Neural progenitor cell (in vitro differentiated cells): Measurements from ENCODE around the gene IRS2. TPM values are rescaled to one million over a fixed set of nuclear protein-coding genes. Genes with fewer than 3 reads are reported as not detected.

Source experiments
- DNase-seq: peaks from one replicate; pipeline ENCODE4 v3.0.0-alpha.2; 2016; ENCODE audit warnings: low spot score
- H2AFZ ChIP-seq: fragments of 200-600 bp; sonication (generic); replicated peaks from 2 replicates; pipeline ENCODE4 v1.6.1; 2016; ENCODE audit warnings: antibody characterized with exemption
- H3F3A ChIP-seq: fragments of 200-600 bp; sonication (generic); 2 replicates; pipeline ENCODE4 v1.6.1; 2016; ENCODE audit warnings: antibody characterized with exemption, low read depth
- H3K27ac ChIP-seq: fragments of 200-600 bp; sonication (generic); 2 replicates; pipeline ENCODE4 v1.5.1; 2016; ENCODE audit warnings: mild to moderate bottlenecking
- H3K27me3 ChIP-seq: fragments of 200-600 bp; sonication (generic); 2 replicates; pipeline ENCODE4 v1.6.1; 2016; ENCODE audit warnings: mild to moderate bottlenecking, moderate library complexity
- H3K36me3 ChIP-seq: fragments of 200-600 bp; sonication (generic); 2 replicates; pipeline ENCODE4 v1.5.1; 2016
- H3K4me1 ChIP-seq: fragments of 200-600 bp; sonication (generic); 2 replicates; pipeline ENCODE4 v1.6.1; 2016; ENCODE audit warnings: mixed run types
- H3K4me2 ChIP-seq: fragments of 200-600 bp; sonication (generic); 2 replicates; pipeline ENCODE4 v1.6.1; 2016
- H3K4me3 ChIP-seq: fragments of 200-600 bp; sonication (generic); 2 replicates; pipeline ENCODE4 v1.5.1; 2016
- H3K79me2 ChIP-seq: fragments of 200-600 bp; sonication (generic); 2 replicates; pipeline ENCODE4 v1.6.1; 2016; ENCODE audit warnings: low read depth
- H3K9ac ChIP-seq: fragments of 200-600 bp; sonication (generic); 2 replicates; pipeline ENCODE4 v1.6.1; 2016
- H3K9me3 ChIP-seq: fragments of 200-600 bp; sonication (generic); 2 replicates; pipeline ENCODE4 v1.5.1; 2016; ENCODE audit warnings: low read depth
- H4K20me1 ChIP-seq: fragments of 200-600 bp; sonication (generic); 2 replicates; pipeline ENCODE4 v1.6.1; 2016; ENCODE audit warnings: low read depth
- H3K27ac Mint-ChIP-seq: 3 replicates; pipeline ENCODE4 v1.8.0; 2021; ENCODE audit warnings: mixed read lengths
- H3K27me3 Mint-ChIP-seq: 2 replicates; pipeline ENCODE4 v1.8.0; 2022; ENCODE audit warnings: low read depth, mild to moderate bottlenecking, inconsistent platforms, moderate library complexity, mixed read lengths; ENCODE audit not compliant: insufficient read depth
- H3K36me3 Mint-ChIP-seq: 3 replicates; pipeline ENCODE4 v1.8.0; 2021; ENCODE audit warnings: mixed read lengths
- H3K4me1 Mint-ChIP-seq: 3 replicates; pipeline ENCODE4 v1.8.0; 2021; ENCODE audit warnings: mixed read lengths
- H3K4me3 Mint-ChIP-seq: 3 replicates; pipeline ENCODE4 v1.8.0; 2021; ENCODE audit warnings: mild to moderate bottlenecking, moderate library complexity, mixed read lengths
- H3K9me3 Mint-ChIP-seq: 3 replicates; pipeline ENCODE4 v1.8.0; 2020; ENCODE audit warnings: mixed read lengths
- EZH2 ChIP-seq: fragments of 200-600 bp; sonication (generic); IDR thresholded peaks from 2 replicates; pipeline ENCODE4 v1.6.1; 2017; ENCODE audit warnings: antibody characterized with exemption, mild to moderate bottlenecking, moderate library complexity
- EZH2phosphoT487 ChIP-seq: fragments of 200-600 bp; sonication (generic); IDR thresholded peaks from 2 replicates; pipeline ENCODE4 v1.6.1; 2017; ENCODE audit warnings: antibody characterized with exemption
- total RNA-seq: library from RNA; depleted of rRNA; stranded (reverse); fragments of >200 nt; gene quantifications from 2 replicates; pipeline ENCODE4 v1.2.3, GENCODE V29; 2015; ENCODE audit warnings: low replicate concordance
- TF ChIP-seq, protein P1 (sequence below): fragments of 200-600 bp; sonication (generic); IDR thresholded peaks from 2 replicates; pipeline ENCODE4 v1.5.1; 2017; ENCODE audit warnings: antibody characterized with exemption, mild to moderate bottlenecking

Gene IRS2
- total RNA-seq, 1 donor from 2014 or later: 4.2 TPM

DNA sequence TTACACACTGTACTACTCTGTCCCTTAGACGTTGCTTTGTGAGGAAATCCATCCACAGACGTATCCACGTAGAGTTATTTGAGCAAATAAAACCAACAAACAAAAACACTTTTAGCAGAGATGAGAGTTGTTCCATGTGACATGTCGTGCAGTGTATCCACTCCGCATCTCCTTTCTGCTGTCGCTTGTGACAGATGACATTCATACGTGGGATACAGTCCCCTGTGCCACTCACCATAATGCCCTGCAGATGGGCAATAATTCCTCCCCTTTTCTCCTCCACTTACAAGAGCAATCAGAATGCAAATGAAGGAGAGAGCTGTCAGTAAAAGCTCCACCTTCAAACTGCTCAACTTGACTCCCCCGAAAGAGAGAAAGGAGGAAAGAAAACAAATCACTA is 26.0 kb downstream of the IRS2 start:
- Mint-ChIP-seq H3K9me3 (peaks cover 3% of the 10 kb centered on the region), H3K4me1 (peaks cover 25% of the 10 kb centered on the region), H3K27ac (no peak overlapping the region), H3K36me3 (peaks cover 30% of the 10 kb centered on the region), H3K4me3 (no peak overlapping the region), H3K27me3 (no peaks in the 10 kb centered on the region)
- DNase-seq: no peak
- no peak overlapping the region for H3K4me2 ChIP-seq
- peaks cover 73% of the 10 kb centered on the region for H3K79me2 ChIP-seq
- H3K27ac ChIP-seq: no peak overlapping the region
- no peak overlapping the region for H2AFZ ChIP-seq
- H3K36me3 ChIP-seq: no peaks in the 10 kb centered on the region
- H3K27me3 ChIP-seq: no peaks in the 10 kb centered on the region
- no peak overlapping the region for H3K4me3 ChIP-seq
- H3K9me3 ChIP-seq: no peaks in the 10 kb centered on the region
- TF ChIP-seq, protein P1, sequence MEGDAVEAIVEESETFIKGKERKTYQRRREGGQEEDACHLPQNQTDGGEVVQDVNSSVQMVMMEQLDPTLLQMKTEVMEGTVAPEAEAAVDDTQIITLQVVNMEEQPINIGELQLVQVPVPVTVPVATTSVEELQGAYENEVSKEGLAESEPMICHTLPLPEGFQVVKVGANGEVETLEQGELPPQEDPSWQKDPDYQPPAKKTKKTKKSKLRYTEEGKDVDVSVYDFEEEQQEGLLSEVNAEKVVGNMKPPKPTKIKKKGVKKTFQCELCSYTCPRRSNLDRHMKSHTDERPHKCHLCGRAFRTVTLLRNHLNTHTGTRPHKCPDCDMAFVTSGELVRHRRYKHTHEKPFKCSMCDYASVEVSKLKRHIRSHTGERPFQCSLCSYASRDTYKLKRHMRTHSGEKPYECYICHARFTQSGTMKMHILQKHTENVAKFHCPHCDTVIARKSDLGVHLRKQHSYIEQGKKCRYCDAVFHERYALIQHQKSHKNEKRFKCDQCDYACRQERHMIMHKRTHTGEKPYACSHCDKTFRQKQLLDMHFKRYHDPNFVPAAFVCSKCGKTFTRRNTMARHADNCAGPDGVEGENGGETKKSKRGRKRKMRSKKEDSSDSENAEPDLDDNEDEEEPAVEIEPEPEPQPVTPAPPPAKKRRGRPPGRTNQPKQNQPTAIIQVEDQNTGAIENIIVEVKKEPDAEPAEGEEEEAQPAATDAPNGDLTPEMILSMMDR: no peak
- TF ChIP-seq EZH2phosphoT487 (no peak), EZH2 (no peak)
- no peak overlapping the region for H3K9ac ChIP-seq
- peaks cover 63% of the 10 kb centered on the region for H4K20me1 ChIP-seq
- no peaks in the 10 kb centered on the region for H3F3A ChIP-seq
- peaks cover 15% of the 10 kb centered on the region for H3K4me1 ChIP-seq

DNA sequence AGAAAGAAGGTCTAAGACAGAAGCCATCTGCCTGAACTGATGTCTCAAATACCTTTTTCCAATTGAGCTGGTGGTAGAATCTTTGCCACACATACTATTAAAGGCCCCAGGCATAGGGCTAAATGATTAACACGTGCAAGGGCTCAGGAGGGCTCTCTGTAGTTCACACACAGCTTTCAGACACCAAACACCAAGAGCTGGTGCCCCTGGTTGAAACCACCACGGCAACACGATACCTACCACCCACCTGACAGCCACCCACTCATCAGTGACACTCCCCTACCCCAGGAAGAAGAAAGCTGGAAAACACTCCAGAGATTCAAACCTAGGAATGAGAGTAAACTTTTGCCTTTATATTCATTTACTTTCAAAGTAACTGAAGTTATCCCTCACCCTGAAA is 26.8 kb downstream of the IRS2 start:
- Mint-ChIP-seq H3K4me1 (peaks cover 20% of the 10 kb centered on the region), H3K27me3 (no peaks in the 10 kb centered on the region), H3K4me3 (no peak overlapping the region), H3K9me3 (peaks cover 3% of the 10 kb centered on the region), H3K36me3 (peaks cover 35% of the 10 kb centered on the region), H3K27ac (no peak overlapping the region)
- TF ChIP-seq EZH2phosphoT487 (no peak), EZH2 (no peak)
- TF ChIP-seq, protein P1: no peak
- H3K27ac ChIP-seq: no peak overlapping the region
- H3K36me3 ChIP-seq: no peaks in the 10 kb centered on the region
- H3F3A ChIP-seq: no peaks in the 10 kb centered on the region
- no peak for DNase-seq
- H3K4me1 ChIP-seq: peaks cover 10% of the 10 kb centered on the region
- H3K79me2 ChIP-seq: peaks cover 66% of the 10 kb centered on the region
- no peaks in the 10 kb centered on the region for H3K9me3 ChIP-seq
- no peaks in the 10 kb centered on the region for H3K27me3 ChIP-seq
- no peak overlapping the region for H3K9ac ChIP-seq
- H3K4me3 ChIP-seq: no peak overlapping the region
- H4K20me1 ChIP-seq: peaks cover 56% of the 10 kb centered on the region
- no peak overlapping the region for H3K4me2 ChIP-seq
- H2AFZ ChIP-seq: no peak overlapping the region

DNA sequence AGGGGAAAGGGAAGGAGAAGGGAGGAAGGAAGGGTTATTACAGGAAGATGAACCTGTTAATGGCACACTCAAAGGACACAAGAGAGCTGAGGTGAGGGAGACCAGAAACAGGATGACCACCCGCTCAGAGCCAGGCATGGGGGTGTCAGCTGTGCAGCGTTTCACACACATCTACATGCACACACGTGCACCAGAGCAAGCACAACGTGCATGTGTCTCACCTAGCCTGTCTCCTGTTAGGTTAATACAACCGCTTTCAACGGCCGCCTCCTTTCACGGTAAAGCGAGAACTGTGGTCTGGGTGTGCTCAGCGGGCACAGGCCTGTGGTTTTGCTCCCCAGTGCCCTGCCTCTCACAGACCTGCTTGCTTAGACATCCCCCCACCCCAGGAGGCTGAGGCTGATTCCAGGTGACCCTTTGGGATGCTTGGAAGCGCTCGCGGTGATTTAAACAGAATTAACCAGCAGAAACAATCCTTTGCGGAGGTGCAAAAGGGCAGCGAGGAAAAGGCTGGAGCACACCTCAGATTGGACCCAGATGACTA is 27.4 kb downstream of the IRS2 start:
- no peak for DNase-seq
- peaks cover 3% of the 10 kb centered on the region for H3K9me3 Mint-ChIP-seq
- peaks cover 16% of the 10 kb centered on the region for H3K4me1 Mint-ChIP-seq
- no peaks in the 10 kb centered on the region for H3K27me3 Mint-ChIP-seq
- H3K27ac Mint-ChIP-seq: no peak overlapping the region
- peaks cover 7% of the 10 kb centered on the region for H3K4me1 ChIP-seq
- H4K20me1 ChIP-seq: peaks cover 50% of the 10 kb centered on the region
- H3F3A ChIP-seq: no peaks in the 10 kb centered on the region
- TF ChIP-seq EZH2phosphoT487: no peak
- no peak overlapping the region for H3K9ac ChIP-seq
- H3K36me3 ChIP-seq: peaks cover 4% of the 10 kb centered on the region
- H3K27me3 ChIP-seq: no peaks in the 10 kb centered on the region
- H3K79me2 ChIP-seq: peaks cover 60% of the 10 kb centered on the region
- peaks cover 41% of the 10 kb centered on the region for H3K36me3 Mint-ChIP-seq
- no peak overlapping the region for H3K4me3 Mint-ChIP-seq
- no peak overlapping the region for H2AFZ ChIP-seq
- H3K4me2 ChIP-seq: no peak overlapping the region
- H3K9me3 ChIP-seq: no peaks in the 10 kb centered on the region
- no peak overlapping the region for H3K27ac ChIP-seq
- no peak overlapping the region for H3K4me3 ChIP-seq

DNA sequence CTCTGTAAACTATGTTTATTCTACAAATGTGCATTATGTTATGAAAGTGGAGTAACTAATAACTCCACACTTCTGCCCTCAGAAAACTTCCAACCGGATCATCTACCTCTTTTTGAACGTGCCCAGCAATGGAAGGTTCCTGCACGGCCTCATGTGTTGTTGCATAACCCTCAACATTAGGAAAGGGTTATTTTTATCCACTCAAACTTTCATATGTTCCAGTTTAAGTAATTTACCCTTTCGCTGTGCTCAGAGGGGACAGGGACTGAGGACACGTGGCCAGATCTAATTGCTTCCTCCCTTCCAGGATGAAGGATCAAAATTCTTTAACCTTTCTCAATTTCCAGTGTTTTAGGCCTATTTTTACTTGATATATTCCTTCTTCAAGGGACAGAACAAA is 29.6 kb downstream of the IRS2 start:
- no peak overlapping the region for H3K4me2 ChIP-seq
- H3K36me3 ChIP-seq: peaks cover 8% of the 10 kb centered on the region
- H3K79me2 ChIP-seq: peaks cover 37% of the 10 kb centered on the region
- H3K27me3 ChIP-seq: no peaks in the 10 kb centered on the region
- peaks cover 13% of the 10 kb centered on the region for H3K9me3 Mint-ChIP-seq
- H2AFZ ChIP-seq: no peak overlapping the region
- H3K9me3 ChIP-seq: no peaks in the 10 kb centered on the region
- H3K27me3 Mint-ChIP-seq: no peaks in the 10 kb centered on the region
- DNase-seq: no peak
- peaks cover 8% of the 10 kb centered on the region for H3K4me1 Mint-ChIP-seq
- no peak overlapping the region for H3K4me3 ChIP-seq
- no peak overlapping the region for H3K4me3 Mint-ChIP-seq
- no peaks in the 10 kb centered on the region for H3F3A ChIP-seq
- TF ChIP-seq EZH2phosphoT487 (no peak), EZH2 (no peak)
- TF ChIP-seq, protein P1: no peak
- H3K27ac Mint-ChIP-seq: no peak overlapping the region
- H3K36me3 Mint-ChIP-seq: peaks cover 57% of the 10 kb centered on the region
- H3K4me1 ChIP-seq: peaks cover 7% of the 10 kb centered on the region
- H3K9ac ChIP-seq: no peak overlapping the region
- H4K20me1 ChIP-seq: peaks cover 29% of the 10 kb centered on the region
- no peak overlapping the region for H3K27ac ChIP-seq
